Testis (tissue), 2 donors: Measurements from ENCODE around the gene KDM6A.

Experiments
- POLR2A ChIP-seq: fragments of 450-650 bp; IDR thresholded peaks from one replicate; pipeline ENCODE4 v1.6.1; 2017; ENCODE audit warnings: antibody characterized with exemption, mild to moderate bottlenecking, moderate library complexity
- TF ChIP-seq, protein P1 (sequence below), 3 experiments: fragments of 450-650 bp in 2 of 3; fragments of 200-600 bp in 1 of 3; sonication (generic) in 1 of 3; IDR thresholded peaks; one replicate each; pipeline ENCODE4 v1.5.1; 2016 to 2019; ENCODE audit warnings: antibody characterized with exemption in 3 of 3, mild to moderate bottlenecking in 2 of 3, moderate library complexity in 1 of 3

DNA sequence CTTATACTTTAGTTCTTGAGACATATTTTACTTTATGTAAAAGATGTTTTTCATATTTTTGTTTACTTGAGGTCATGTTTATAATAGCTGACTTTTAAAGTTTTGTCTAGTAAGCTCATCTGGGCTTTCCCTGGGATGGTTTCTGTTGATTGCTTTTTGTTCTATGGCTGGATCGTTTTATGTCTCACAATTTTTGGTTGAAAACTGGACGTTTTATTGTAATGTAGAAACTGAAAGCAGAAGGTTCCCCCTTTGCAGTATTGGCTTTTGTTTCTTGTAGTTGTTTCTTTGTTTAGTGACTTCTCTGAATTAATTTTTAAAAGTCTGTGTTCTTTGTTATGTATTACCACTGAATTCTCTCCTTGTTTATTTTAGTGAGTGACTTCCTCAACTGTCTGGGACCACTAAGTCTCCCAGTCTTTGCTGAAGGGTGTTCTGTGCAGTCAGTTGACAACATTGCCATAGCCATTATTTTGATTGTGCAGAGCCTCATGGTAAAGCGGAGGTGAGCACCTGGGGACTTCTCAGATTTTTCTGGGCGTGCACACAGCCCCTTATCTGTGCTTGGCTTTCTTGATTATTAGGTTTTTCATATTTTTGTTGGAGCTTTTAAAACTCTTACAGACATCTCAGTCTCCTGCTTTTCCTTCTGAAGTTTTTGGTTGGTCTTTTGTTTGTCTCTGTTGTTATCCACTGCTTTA, 31.0 kb downstream of the KDM6A start:
- TF ChIP-seq POLR2A, result no peak
- TF ChIP-seq, protein P1, sequence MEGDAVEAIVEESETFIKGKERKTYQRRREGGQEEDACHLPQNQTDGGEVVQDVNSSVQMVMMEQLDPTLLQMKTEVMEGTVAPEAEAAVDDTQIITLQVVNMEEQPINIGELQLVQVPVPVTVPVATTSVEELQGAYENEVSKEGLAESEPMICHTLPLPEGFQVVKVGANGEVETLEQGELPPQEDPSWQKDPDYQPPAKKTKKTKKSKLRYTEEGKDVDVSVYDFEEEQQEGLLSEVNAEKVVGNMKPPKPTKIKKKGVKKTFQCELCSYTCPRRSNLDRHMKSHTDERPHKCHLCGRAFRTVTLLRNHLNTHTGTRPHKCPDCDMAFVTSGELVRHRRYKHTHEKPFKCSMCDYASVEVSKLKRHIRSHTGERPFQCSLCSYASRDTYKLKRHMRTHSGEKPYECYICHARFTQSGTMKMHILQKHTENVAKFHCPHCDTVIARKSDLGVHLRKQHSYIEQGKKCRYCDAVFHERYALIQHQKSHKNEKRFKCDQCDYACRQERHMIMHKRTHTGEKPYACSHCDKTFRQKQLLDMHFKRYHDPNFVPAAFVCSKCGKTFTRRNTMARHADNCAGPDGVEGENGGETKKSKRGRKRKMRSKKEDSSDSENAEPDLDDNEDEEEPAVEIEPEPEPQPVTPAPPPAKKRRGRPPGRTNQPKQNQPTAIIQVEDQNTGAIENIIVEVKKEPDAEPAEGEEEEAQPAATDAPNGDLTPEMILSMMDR (IDR thresholded peaks at IDR 0.05), result no peak
